ENCODE data around the gene MUC5AC.

GRCh38 chr11:1228921-1229451 lies 71.2 kb downstream of the MUC5AC start:
- no peak for TF ChIP-seq HDGF (IDR thresholded peaks at IDR 0.05; ENCODE audit: borderline replicate concordance)
- no peak for TF ChIP-seq FOXM1 (IDR thresholded peaks at IDR 0.05; ENCODE audit: borderline replicate concordance)
- no peak for TF ChIP-seq BHLHE40 (IDR thresholded peaks at IDR 0.05; ENCODE audit: borderline replicate concordance)

All from HEK293T (cell line).